GM12878 (cell line): ENCODE measurements around the gene COL18A1. TPM values are rescaled to one million over a fixed set of nuclear protein-coding genes. Genes with fewer than 3 reads are reported as not detected.

Source experiments
- ATAC-seq: fragments of 200-7000 bp; cut with Tn5 transposase; 3 replicates; pipeline ENCODE4 v1.9.1; 2020; ENCODE audit warnings: mild to moderate bottlenecking, moderate library complexity
- BruUV-seq: library from RNA; stranded (reverse); fragments of 400-500 nt; replicated peaks from 2 replicates; lab custom pipeline; 2021; lab: Mats Ljungman, UMichigan
- CTCF ChIA-PET: fragments of 300-600 bp; sonication (Branson Sonifier 250); formaldehyde crosslinking; extraction: SDS; loops from one replicate; lab custom pipeline; 2021; ENCODE audit warnings: inconsistent platforms; lab: Yijun Ruan, JAX
- POLR2A ChIA-PET: fragments of 350-600 bp; formaldehyde crosslinking; extraction: SDS; loops from one replicate; lab custom pipeline; 2021; ENCODE audit warnings: inconsistent platforms; lab: Charles Lee
- RAD21 ChIA-PET: fragments of 300-600 bp; sonication (Branson Sonifier 250); formaldehyde crosslinking; loops from one replicate; lab custom pipeline; 2023; ENCODE audit warnings: antibody characterized with exemption; ENCODE audit not compliant: unreplicated experiment; lab: Charles Lee
- SMC1A ChIA-PET: fragments of 300-600 bp; sonication (Branson Sonifier 250); formaldehyde crosslinking; loops from one replicate; lab custom pipeline; 2023; ENCODE audit not compliant: unreplicated experiment, uncharacterized antibody; lab: Charles Lee
- DNase-seq: peaks from one replicate; pipeline ENCODE4 v3.0.0-alpha.2; 2011; ENCODE audit warnings: low read depth, low spot score
- FAIRE-seq: peaks from 3 replicates; lab custom pipeline; 2011; peaks lifted over from hg19 to GRCh38; lab: Jason Lieb, UNC
- H2AFZ ChIP-seq: 2 replicates; pipeline ENCODE4 v1.6.0; 2011; ENCODE audit warnings: low read depth, low read length, control low read depth; ENCODE audit not compliant: control insufficient read depth
- H3K27ac ChIP-seq: 2 replicates; pipeline ENCODE4 v1.5.1; 2011; ENCODE audit warnings: control low read depth; ENCODE audit not compliant: control insufficient read depth, insufficient read depth
- H3K27me3 ChIP-seq, 2 experiments: replicated peaks in 1 of 2; 2 replicates each; pipeline versions ENCODE4 v1.6.0 to v1.6.1; 2011; ENCODE audit warnings: low read length in 1 of 2; ENCODE audit not compliant: control insufficient read depth in 2 of 2, insufficient read depth in 2 of 2
- H3K36me3 ChIP-seq, 2 experiments: 2 replicates each; pipeline ENCODE4 v1.5.1; 2011; ENCODE audit warnings: low read length in 1 of 2; ENCODE audit not compliant: control insufficient read depth in 2 of 2, insufficient read depth in 2 of 2
- H3K4me1 ChIP-seq: 2 replicates; pipeline ENCODE4 v1.6.1; 2011; ENCODE audit warnings: mild to moderate bottlenecking, low read length, moderate library complexity, mixed read lengths; ENCODE audit not compliant: control insufficient read depth, insufficient read depth
- H3K4me2 ChIP-seq: 2 replicates; pipeline ENCODE4 v1.6.0; 2011; ENCODE audit warnings: control low read depth; ENCODE audit not compliant: control insufficient read depth, insufficient read depth
- H3K4me3 ChIP-seq: fragments of 200-600 bp; sonication (generic); 2 replicates; pipeline ENCODE4 v1.5.1; 2016
- H3K79me2 ChIP-seq: 2 replicates; pipeline ENCODE4 v1.6.0; 2011; ENCODE audit warnings: low read length; ENCODE audit not compliant: control insufficient read depth, insufficient read depth
- H3K9ac ChIP-seq: 2 replicates; pipeline ENCODE4 v1.8.0; 2011; ENCODE audit warnings: low read length, control low read depth, mixed read lengths; ENCODE audit not compliant: control insufficient read depth, insufficient read depth
- H3K9me3 ChIP-seq: replicated peaks from 3 replicates; pipeline ENCODE4 v1.5.1; 2011; ENCODE audit warnings: mild to moderate bottlenecking, low read length; ENCODE audit not compliant: control insufficient read depth, insufficient read depth
- H4K20me1 ChIP-seq: 2 replicates; pipeline ENCODE4 v1.6.0; 2011; ENCODE audit not compliant: control insufficient read depth, insufficient read depth
- CBFB ChIP-seq: IDR thresholded peaks from 2 replicates; pipeline ENCODE4 v1.6.1; 2016; ENCODE audit warnings: antibody characterized with exemption, low read depth
- EZH2 ChIP-seq: IDR thresholded peaks from 2 replicates; pipeline ENCODE4 v1.6.1; 2012; ENCODE audit warnings: low read depth, mild to moderate bottlenecking, control low read depth, inconsistent platforms, low read length, borderline replicate concordance; ENCODE audit not compliant: control insufficient read depth
- MTA2 ChIP-seq: fragments of 450-650 bp; IDR thresholded peaks from 2 replicates; pipeline ENCODE4 v1.6.1; 2016; ENCODE audit warnings: low read depth, mild to moderate bottlenecking, moderate library complexity
- MYC ChIP-seq: IDR thresholded peaks from 2 replicates; pipeline ENCODE4 v1.6.1; 2011; ENCODE audit warnings: mild to moderate bottlenecking, low read length, moderate library complexity, inconsistent platforms; ENCODE audit not compliant: insufficient read depth, insufficient replicate concordance, insufficient read length, severe bottlenecking
- NFXL1 ChIP-seq: fragments of 450-650 bp; IDR thresholded peaks from 2 replicates; pipeline ENCODE4 v1.6.1; 2017; ENCODE audit warnings: antibody characterized with exemption, mild to moderate bottlenecking, borderline replicate concordance
- NR2C1 ChIP-seq: fragments of 450-650 bp; IDR thresholded peaks from 2 replicates; pipeline ENCODE4 v1.6.1; 2017; ENCODE audit warnings: antibody characterized with exemption, mild to moderate bottlenecking, moderate library complexity
- NR2F1 ChIP-seq: fragments of 450-650 bp; conservative IDR thresholded peaks from 2 replicates; pipeline ENCODE4 v1.6.1; 2017; ENCODE audit warnings: mild to moderate bottlenecking
- PRDM15 ChIP-seq: fragments of 450-650 bp; formaldehyde crosslinking; IDR thresholded peaks from 2 replicates; pipeline ENCODE4 v1.4.0; 2020; ENCODE audit warnings: mild to moderate bottlenecking, moderate library complexity
- RCOR1 ChIP-seq: conservative IDR thresholded peaks from 2 replicates; pipeline ENCODE4 v1.6.1; 2012; ENCODE audit warnings: low read depth, low read length, improper control_type of control experiment
- RFX5 ChIP-seq: IDR thresholded peaks from 2 replicates; pipeline ENCODE4 v1.6.1; 2011; ENCODE audit warnings: low read depth, low read length, improper control_type of control experiment
- RUNX3 ChIP-seq: IDR thresholded peaks from 2 replicates; pipeline ENCODE4 v1.6.1; 2012; ENCODE audit warnings: low read length, inconsistent platforms
- TBL1XR1 ChIP-seq: IDR thresholded peaks from 2 replicates; pipeline ENCODE4 v1.6.1; 2012; ENCODE audit warnings: low read depth, low read length, improper control_type of control experiment
- TCF12 ChIP-seq: IDR thresholded peaks from 2 replicates; pipeline ENCODE4 v1.6.1; 2011; ENCODE audit warnings: low read depth, mild to moderate bottlenecking, low read length
- TCF7 ChIP-seq: IDR thresholded peaks from 2 replicates; pipeline ENCODE4 v1.6.1; 2014; ENCODE audit warnings: antibody characterized with exemption, borderline replicate concordance
- ZBED1 ChIP-seq: IDR thresholded peaks from 2 replicates; pipeline ENCODE4 v1.6.1; 2016; ENCODE audit warnings: borderline replicate concordance
- ZSCAN29 ChIP-seq: fragments of 450-650 bp; IDR thresholded peaks from 2 replicates; pipeline ENCODE4 v1.6.1; 2017; ENCODE audit warnings: mild to moderate bottlenecking, moderate library complexity
- WGBS: methylation state at CpG from one replicate; pipeline ENCODE4 v1.1.6; 2016; ENCODE audit warnings: low lambda C conversion rate; ENCODE audit not compliant: insufficient replicate concordance, insufficient coverage; ENCODE audit errors: missing lambda C conversion rate; 5-methylcytosine and 5-hydroxymethylcytosine counted together
- in situ Hi-C: fragments of 300-500 bp; cut with MboI; formaldehyde crosslinking; loops from 9 replicates; pipeline ENCODE4 v1.14.3; 2018; ENCODE audit warnings: mixed read lengths
- intact Hi-C: fragments of 100-400 bp; cut with micrococcal nuclease; formaldehyde crosslinking; loops from one replicate; pipeline ENCODE4 v1.14.2; 2022; ENCODE audit not compliant: unreplicated experiment
- polyA plus RNA-seq, 11 experiments: library from polyadenylated mRNA; depleted of rRNA in 4 of 11; unstranded in 6 of 11; stranded (reverse) in 5 of 11; fragments of >200 nt; fragmentation: Nextera tagmentation in 4 of 11; fragmentation: Illumina TruSeq in 1 of 11; extraction: Ambion mirVana in 4 of 11; extraction: Trizol in 1 of 11; gene quantifications; 1 replicate in 1 of 11; 2 replicates in 10 of 11; pipeline versions ENCODE4 v1.2.1 to v1.2.3, GENCODE V29; 2011 to 2016; ENCODE audit warnings: inconsistent platforms in 2 of 11, missing spikeins in 2 of 11, low read depth in 1 of 11
- total RNA-seq, 4 experiments: library from RNA; depleted of rRNA in 3 of 4; stranded (reverse); fragments of >200 nt in 3 of 4; fragmentation: Illumina TruSeq in 1 of 4; extraction: Trizol in 1 of 4; gene quantifications; 2 replicates each; pipeline versions ENCODE4 v1.2.1 to v1.2.3, GENCODE V29; 2013 to 2021

The COL18A1 gene
- total and polyA plus RNA-seq, 10 of the 15 experiments (the other 5 are each of a cell fraction or from before 2014, with no cell fraction given) = under 0.01 to 0.49 (median 0.09) TPM; not detected in 3

- no peaks in the 10 kb centered on the region for H3K79me2 ChIP-seq
- TF ChIP-seq MYC = no peak
- TF ChIP-seq ZSCAN29 = no peak
- no peak for TF ChIP-seq CBFB
- TF ChIP-seq NR2C1 = no peak
- TF ChIP-seq TCF7 = no peak
- no peak for TF ChIP-seq TCF12
- no peak for TF ChIP-seq TBL1XR1
- no peak for TF ChIP-seq MTA2
- no peak for TF ChIP-seq ZBED1
- no peak for TF ChIP-seq RUNX3
- no peak for TF ChIP-seq RFX5
- TF ChIP-seq NR2F1 = no peak
- TF ChIP-seq NFXL1 = no peak
- TF ChIP-seq PRDM15 = no peak
- TF ChIP-seq RCOR1 = no peak
- TF ChIP-seq EZH2 = no peak
- no peak overlapping the region for H3K4me2 ChIP-seq
- ChIA-PET SMC1A (no interaction called here), POLR2A (no interaction called here), CTCF (no interaction called here), RAD21 (no interaction called here)
- no peaks in the 10 kb centered on the region for H3K4me1 ChIP-seq
- ATAC-seq (no peak), DNase-seq (no peak), FAIRE-seq (no peak)
- intact Hi-C loops = no loop called here
- no peak overlapping the region for H2AFZ ChIP-seq
- H3K27ac ChIP-seq = no peak overlapping the region
- H3K9ac ChIP-seq = no peak overlapping the region
- 41% methylated on average over 13 of the region's 18 CpGs for WGBS
- no peaks in the 10 kb centered on the region for H3K9me3 ChIP-seq
- in situ Hi-C loops = no loop called here
- H3K27me3 ChIP-seq = peaks cover 0 to 2% of the 10 kb centered on the region in 2 experiments; a peak in 2 of 4 replicates
- no peaks in the 10 kb centered on the region for H4K20me1 ChIP-seq
- H3K4me3 ChIP-seq = no peak overlapping the region
- H3K36me3 ChIP-seq = no peaks in the 10 kb centered on the region
- BruUV-seq = no TSS peak
Measured at GRCh38 chr21:45411810-45412206, 6.8 kb downstream of the COL18A1 start.
